Measurements from ENCODE around the gene UNC13C.

DNA sequence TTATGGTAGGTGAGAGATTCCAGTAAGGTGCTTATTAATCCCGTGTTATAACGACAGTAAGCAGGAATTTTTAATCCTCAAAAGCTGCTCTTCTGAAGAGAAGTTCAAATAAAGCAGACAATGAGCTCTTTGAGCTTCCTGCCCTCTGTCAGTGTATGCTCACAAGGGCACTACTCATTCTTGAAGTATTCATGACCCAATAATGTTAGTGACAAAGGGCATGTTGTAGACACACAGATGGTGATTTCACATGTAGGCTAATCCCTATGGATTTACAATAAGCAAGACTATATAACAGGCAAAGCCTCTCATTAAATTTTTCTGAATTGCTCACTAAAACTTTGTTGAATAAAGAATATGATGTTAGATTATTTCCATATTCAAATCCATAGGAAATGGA lies 639.9 kb downstream of the UNC13C start:
- TF ChIP-seq, protein P1, sequence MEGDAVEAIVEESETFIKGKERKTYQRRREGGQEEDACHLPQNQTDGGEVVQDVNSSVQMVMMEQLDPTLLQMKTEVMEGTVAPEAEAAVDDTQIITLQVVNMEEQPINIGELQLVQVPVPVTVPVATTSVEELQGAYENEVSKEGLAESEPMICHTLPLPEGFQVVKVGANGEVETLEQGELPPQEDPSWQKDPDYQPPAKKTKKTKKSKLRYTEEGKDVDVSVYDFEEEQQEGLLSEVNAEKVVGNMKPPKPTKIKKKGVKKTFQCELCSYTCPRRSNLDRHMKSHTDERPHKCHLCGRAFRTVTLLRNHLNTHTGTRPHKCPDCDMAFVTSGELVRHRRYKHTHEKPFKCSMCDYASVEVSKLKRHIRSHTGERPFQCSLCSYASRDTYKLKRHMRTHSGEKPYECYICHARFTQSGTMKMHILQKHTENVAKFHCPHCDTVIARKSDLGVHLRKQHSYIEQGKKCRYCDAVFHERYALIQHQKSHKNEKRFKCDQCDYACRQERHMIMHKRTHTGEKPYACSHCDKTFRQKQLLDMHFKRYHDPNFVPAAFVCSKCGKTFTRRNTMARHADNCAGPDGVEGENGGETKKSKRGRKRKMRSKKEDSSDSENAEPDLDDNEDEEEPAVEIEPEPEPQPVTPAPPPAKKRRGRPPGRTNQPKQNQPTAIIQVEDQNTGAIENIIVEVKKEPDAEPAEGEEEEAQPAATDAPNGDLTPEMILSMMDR (IDR thresholded peaks at IDR 0.05; ENCODE audit: low read depth, low read length, poor library complexity, severe bottlenecking): no peak
- TF ChIP-seq EZH2phosphoT487 (IDR thresholded peaks at IDR 0.05; ENCODE audit: borderline replicate concordance, low read length): no peak
